Measurements from ENCODE around the gene TDRD7. TPM values are rescaled to one million over a fixed set of nuclear protein-coding genes. Genes with fewer than 3 reads are reported as not detected.

TDRD7 gene
- total and polyA plus RNA-seq, 2 donors (not counting 1 experiment from before 2014, with no cell fraction given), result 11.5 to 19.7 TPM

DNA sequence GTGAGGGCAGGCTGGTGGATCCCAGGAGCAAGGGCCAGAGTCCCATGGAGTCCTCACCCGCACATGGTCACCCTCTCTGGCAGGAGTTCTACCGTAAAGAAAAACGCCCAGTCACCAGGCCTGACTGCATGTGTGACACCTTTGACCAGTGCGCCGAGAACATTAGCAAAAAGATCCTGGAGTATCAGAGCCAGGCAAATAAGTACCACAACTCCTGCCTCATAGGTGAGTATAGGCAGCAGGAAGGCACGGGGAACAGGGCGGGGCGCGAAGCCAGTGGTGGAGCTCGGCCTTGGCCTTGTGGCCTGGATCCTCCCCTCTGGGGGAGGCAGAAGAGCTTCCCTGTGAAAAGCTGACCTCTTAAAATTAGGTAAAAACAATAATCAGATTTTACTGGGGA, 45.4 kb upstream of the TDRD7 start:
- H3K4me3 Mint-ChIP-seq, result no peak overlapping the region
- TF ChIP-seq EZH2 (IDR thresholded peaks at IDR 0.05; ENCODE audit: borderline replicate concordance, insufficient read depth, low read depth, low read length, poor library complexity, severe bottlenecking), result no peak
- TF ChIP-seq, protein P1, sequence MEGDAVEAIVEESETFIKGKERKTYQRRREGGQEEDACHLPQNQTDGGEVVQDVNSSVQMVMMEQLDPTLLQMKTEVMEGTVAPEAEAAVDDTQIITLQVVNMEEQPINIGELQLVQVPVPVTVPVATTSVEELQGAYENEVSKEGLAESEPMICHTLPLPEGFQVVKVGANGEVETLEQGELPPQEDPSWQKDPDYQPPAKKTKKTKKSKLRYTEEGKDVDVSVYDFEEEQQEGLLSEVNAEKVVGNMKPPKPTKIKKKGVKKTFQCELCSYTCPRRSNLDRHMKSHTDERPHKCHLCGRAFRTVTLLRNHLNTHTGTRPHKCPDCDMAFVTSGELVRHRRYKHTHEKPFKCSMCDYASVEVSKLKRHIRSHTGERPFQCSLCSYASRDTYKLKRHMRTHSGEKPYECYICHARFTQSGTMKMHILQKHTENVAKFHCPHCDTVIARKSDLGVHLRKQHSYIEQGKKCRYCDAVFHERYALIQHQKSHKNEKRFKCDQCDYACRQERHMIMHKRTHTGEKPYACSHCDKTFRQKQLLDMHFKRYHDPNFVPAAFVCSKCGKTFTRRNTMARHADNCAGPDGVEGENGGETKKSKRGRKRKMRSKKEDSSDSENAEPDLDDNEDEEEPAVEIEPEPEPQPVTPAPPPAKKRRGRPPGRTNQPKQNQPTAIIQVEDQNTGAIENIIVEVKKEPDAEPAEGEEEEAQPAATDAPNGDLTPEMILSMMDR (IDR thresholded peaks at IDR 0.05), result no peak
- Histone ChIP-seq H4K20me1 (ENCODE audit: control insufficient read depth, insufficient read depth, low read length, poor library complexity, severe bottlenecking) (no peaks in the 10 kb centered on the region), H3K9me3 (ENCODE audit: control extremely low read depth in 1 of 3, control insufficient read depth in 2 of 3, insufficient read depth in 1 of 3, low read length in 2 of 3) (peaks cover 0 to 7% (median 0%) of the 10 kb centered on the region in 3 donors), H3K36me3 (replicated peaks in 1 of 2; ENCODE audit: control extremely low read depth in 1 of 2, control insufficient read depth in 1 of 2, extremely low read depth in 1 of 2, insufficient read depth in 2 of 2, low read length in 1 of 2) (peaks cover 0 to 5% of the 10 kb centered on the region in 2 experiments), H3K27me3 (replicated peaks in 1 of 4; ENCODE audit: control extremely low read depth in 1 of 4, control insufficient read depth in 3 of 4, insufficient read depth in 4 of 4, low read length in 3 of 4) (no peaks in the 10 kb centered on the region), H3K4me3 (ENCODE audit: control extremely low read depth in 1 of 5, extremely low read depth in 1 of 5, insufficient read depth in 1 of 5, low read depth in 2 of 5, low read length in 4 of 5) (no peak overlapping the region), H3K4me1 (ENCODE audit: control insufficient read depth in 2 of 2, insufficient read depth in 2 of 2, low read length in 2 of 2) (no peaks in the 10 kb centered on the region), H3K79me2 (ENCODE audit: control insufficient read depth, insufficient read depth, low read length) (no peaks in the 10 kb centered on the region), H3K4me2 (replicated peaks; ENCODE audit: low read depth, low read length, poor library complexity, severe bottlenecking) (no peak overlapping the region), H3K9ac (ENCODE audit: low read length) (no peak overlapping the region), H2AFZ (ENCODE audit: insufficient read depth, low read depth, low read length, poor library complexity, severe bottlenecking) (no peak overlapping the region), H3K27ac (ENCODE audit: low read length in 2 of 2) (no peak overlapping the region)
- intact Hi-C loops (cut with micrococcal nuclease), result no loop called here
- CTCF ChIA-PET, result no interaction called here
- no peak overlapping the region for H3K27ac Mint-ChIP-seq
- DNase-seq, result no peak
- WGBS (ENCODE audit: insufficient coverage), result 96% methylated on average over 5 of the region's 10 CpGs
- H3K9me3 Mint-ChIP-seq (ENCODE audit: insufficient read depth), result peaks cover 6% of the 10 kb centered on the region
- POLR2A ChIA-PET, result no interaction called here
- ATAC-seq (ENCODE audit: low read depth), result no peak
- peaks cover 6% of the 10 kb centered on the region for H3K4me1 Mint-ChIP-seq
- no peaks in the 10 kb centered on the region for H3K27me3 Mint-ChIP-seq

- Histone ChIP-seq H3K4me2 (replicated peaks; ENCODE audit: low read depth, low read length, poor library complexity, severe bottlenecking) (no peak overlapping the region), H3K4me1 (ENCODE audit: control insufficient read depth in 2 of 2, insufficient read depth in 2 of 2, low read length in 2 of 2) (no peaks in the 10 kb centered on the region), H3K27me3 (replicated peaks in 1 of 4; ENCODE audit: control extremely low read depth in 1 of 4, control insufficient read depth in 3 of 4, insufficient read depth in 4 of 4, low read length in 3 of 4) (no peaks in the 10 kb centered on the region), H3K79me2 (ENCODE audit: control insufficient read depth, insufficient read depth, low read length) (no peaks in the 10 kb centered on the region), H3K4me3 (ENCODE audit: control extremely low read depth in 1 of 5, extremely low read depth in 1 of 5, insufficient read depth in 1 of 5, low read depth in 2 of 5, low read length in 4 of 5) (no peak overlapping the region), H3K27ac (ENCODE audit: low read length in 2 of 2) (no peak overlapping the region), H3K36me3 (replicated peaks in 1 of 2; ENCODE audit: control extremely low read depth in 1 of 2, control insufficient read depth in 1 of 2, extremely low read depth in 1 of 2, insufficient read depth in 2 of 2, low read length in 1 of 2) (peaks cover 0 to 5% of the 10 kb centered on the region in 2 experiments), H3K9me3 (ENCODE audit: control extremely low read depth in 1 of 3, control insufficient read depth in 2 of 3, insufficient read depth in 1 of 3, low read length in 2 of 3) (peaks cover 0 to 7% (median 0%) of the 10 kb centered on the region in 3 donors), H2AFZ (ENCODE audit: insufficient read depth, low read depth, low read length, poor library complexity, severe bottlenecking) (no peak overlapping the region), H4K20me1 (ENCODE audit: control insufficient read depth, insufficient read depth, low read length, poor library complexity, severe bottlenecking) (no peaks in the 10 kb centered on the region), H3K9ac (ENCODE audit: low read length) (no peak overlapping the region)
- ATAC-seq (ENCODE audit: low read depth) (no peak), DNase-seq (no peak)
- no peak for TF ChIP-seq EZH2 (IDR thresholded peaks at IDR 0.05; ENCODE audit: borderline replicate concordance, insufficient read depth, low read depth, low read length, poor library complexity, severe bottlenecking)
- TF ChIP-seq, protein P1 (IDR thresholded peaks at IDR 0.05), result no peak
- Mint-ChIP-seq H3K4me3 (no peak overlapping the region), H3K4me1 (peaks cover 6% of the 10 kb centered on the region), H3K27ac (no peak overlapping the region), H3K27me3 (no peaks in the 10 kb centered on the region), H3K9me3 (ENCODE audit: insufficient read depth) (peaks cover 6% of the 10 kb centered on the region)
- CTCF ChIA-PET, result no interaction called here
- intact Hi-C loops (cut with micrococcal nuclease), result no loop called here
- POLR2A ChIA-PET, result no interaction called here
- WGBS (ENCODE audit: insufficient coverage), result no CpG with 5 or more reads among the region's 2 CpGs
These were observed 45.0 kb upstream of the TDRD7 start for GRCh38 chr9:97366889-97367288.

Measured in B cell (primary cell).